HepG2 (cell line): ENCODE measurements around the gene NT5DC4. TPM values are rescaled to one million over a fixed set of nuclear protein-coding genes. Genes with fewer than 3 reads are reported as not detected.
A peak's percentile ranks its signal among the peaks of the same experiment; 100 is the strongest.

ENCODE experiments used
- ARNT2 ChIP-seq: sonication (generic); formaldehyde crosslinking; IDR thresholded peaks from 2 replicates; pipeline ENCODE4 v1.8.0; 2022; ENCODE audit warnings: mild to moderate bottlenecking, low read depth, missing genetic modification reagents, moderate library complexity
- ASH2L ChIP-seq: fragments of 300-600, 200-600 bp; sonication (generic); IDR thresholded peaks from 2 replicates; pipeline ENCODE4 v1.7.0; 2017; ENCODE audit warnings: low read depth, mild to moderate bottlenecking, moderate library complexity, mixed read lengths, low read length; ENCODE audit not compliant: insufficient read length
- FOXA3 ChIP-seq: IDR thresholded peaks from 2 replicates; pipeline ENCODE4 v1.6.1; 2016; ENCODE audit warnings: missing genetic modification reagents, missing compliant biosample characterization
- FOXP1 ChIP-seq, 2 experiments: fragments of 450-650 bp in 1 of 2; IDR thresholded peaks; 2 replicates each; pipeline ENCODE4 v1.6.1; 2017 to 2018; ENCODE audit warnings: antibody characterized with exemption in 1 of 2
- GABPB1 ChIP-seq: IDR thresholded peaks from 2 replicates; pipeline ENCODE4 v1.6.1; 2016; ENCODE audit warnings: mild to moderate bottlenecking, missing genetic modification reagents, moderate library complexity, missing compliant biosample characterization
- GATAD1 ChIP-seq: IDR thresholded peaks from 2 replicates; pipeline ENCODE4 v1.6.1; 2016; ENCODE audit warnings: missing genetic modification reagents, missing compliant biosample characterization
- MEIS2 ChIP-seq: sonication (generic); formaldehyde crosslinking; IDR thresholded peaks from 2 replicates; pipeline ENCODE4 v1.9.0; 2021; ENCODE audit warnings: mild to moderate bottlenecking, missing genetic modification reagents
- NCOA1 ChIP-seq: sonication (generic); formaldehyde crosslinking; IDR thresholded peaks from 2 replicates; pipeline ENCODE4 v1.9.0; 2021; ENCODE audit warnings: missing genetic modification reagents
- REPIN1 ChIP-seq: sonication (generic); formaldehyde crosslinking; IDR thresholded peaks from 2 replicates; pipeline ENCODE4 v1.8.0; 2022; ENCODE audit warnings: missing genetic modification reagents, low read depth, mild to moderate bottlenecking, borderline replicate concordance
- STAT5B ChIP-seq: sonication (generic); formaldehyde crosslinking; IDR thresholded peaks from 2 replicates; pipeline ENCODE4 v1.4.0; 2020; ENCODE audit warnings: missing genetic modification reagents
- ZKSCAN1 ChIP-seq: fragments of 150-350 bp; IDR thresholded peaks from 2 replicates; pipeline ENCODE4 v1.6.1; 2014; ENCODE audit warnings: low read length
- ZNF12 ChIP-seq: sonication (generic); formaldehyde crosslinking; IDR thresholded peaks from 2 replicates; pipeline ENCODE4 v1.5.0; 2020; ENCODE audit warnings: missing genetic modification reagents
- ZNF253 ChIP-seq: sonication (generic); formaldehyde crosslinking; IDR thresholded peaks from 2 replicates; pipeline ENCODE4 v1.8.0; 2022; ENCODE audit warnings: mild to moderate bottlenecking, missing genetic modification reagents, borderline replicate concordance
- ZNF263 ChIP-seq: sonication (generic); formaldehyde crosslinking; IDR thresholded peaks from 2 replicates; pipeline ENCODE4 v1.4.0; 2020; ENCODE audit warnings: missing genetic modification reagents
- ZNF282 ChIP-seq: fragments of 450-650 bp; IDR thresholded peaks from 2 replicates; pipeline ENCODE4 v1.6.1; 2018; ENCODE audit not compliant: partially characterized antibody
- ZNF337 ChIP-seq: sonication (generic); formaldehyde crosslinking; IDR thresholded peaks from 2 replicates; pipeline ENCODE4 v1.5.1; 2020; ENCODE audit warnings: missing genetic modification reagents, low read depth, mild to moderate bottlenecking, borderline replicate concordance
- ZNF34 ChIP-seq: sonication (generic); formaldehyde crosslinking; IDR thresholded peaks from 2 replicates; pipeline ENCODE4 v1.4.0; 2020; ENCODE audit warnings: mild to moderate bottlenecking, missing genetic modification reagents, borderline replicate concordance
- ZNF839 ChIP-seq: sonication (generic); formaldehyde crosslinking; IDR thresholded peaks from 2 replicates; pipeline ENCODE4 v1.4.0; 2020; ENCODE audit warnings: missing genetic modification reagents, mild to moderate bottlenecking, borderline replicate concordance
- polyA plus RNA-seq, 8 experiments: library from polyadenylated mRNA; depleted of rRNA in 3 of 8; stranded (reverse) in 7 of 8; unstranded in 1 of 8; fragments of >200 nt; fragmentation: Illumina TruSeq in 4 of 8; extraction: Trizol in 4 of 8; gene quantifications; 2 replicates each; pipeline versions ENCODE4 v1.2.1 to v1.2.3, GENCODE V29; 2011 to 2016; ENCODE audit warnings: low read depth in 4 of 8, missing spikeins in 1 of 8, mixed read lengths in 1 of 8; ENCODE audit not compliant: insufficient read depth in 1 of 8
- total RNA-seq, 5 experiments: library from RNA; depleted of rRNA; stranded (reverse); fragments of >200 nt; fragmentation: Illumina TruSeq; extraction: Trizol; gene quantifications; 2 replicates each; pipeline ENCODE4 v1.2.3, GENCODE V29; 2016; ENCODE audit warnings: low read depth in 1 of 5
- TF ChIP-seq, protein P1 (sequence below): fragments of 450-650 bp; IDR thresholded peaks from 2 replicates; pipeline ENCODE4 v1.6.1; 2017; ENCODE audit warnings: mild to moderate bottlenecking
- TF ChIP-seq, protein P2 (sequence below): sonication (generic); formaldehyde crosslinking; IDR thresholded peaks from 2 replicates; pipeline ENCODE4 v1.4.0; 2020; ENCODE audit warnings: missing genetic modification reagents
- TF ChIP-seq, protein P3 (sequence below): sonication (generic); formaldehyde crosslinking; IDR thresholded peaks from 2 replicates; pipeline ENCODE4 v1.9.0; 2021; ENCODE audit warnings: missing genetic modification reagents, borderline replicate concordance
- TF ChIP-seq, protein P4 (sequence below): sonication (generic); formaldehyde crosslinking; conservative IDR thresholded peaks from 2 replicates; pipeline ENCODE4 v1.4.0; 2020; ENCODE audit warnings: missing genetic modification reagents

The NT5DC4 gene
- total and polyA plus RNA-seq, 2 of the 13 experiments (the other 11 are each of a cell fraction or from before 2014, with no cell fraction given): 0.04 to 4.2 TPM

DNA sequence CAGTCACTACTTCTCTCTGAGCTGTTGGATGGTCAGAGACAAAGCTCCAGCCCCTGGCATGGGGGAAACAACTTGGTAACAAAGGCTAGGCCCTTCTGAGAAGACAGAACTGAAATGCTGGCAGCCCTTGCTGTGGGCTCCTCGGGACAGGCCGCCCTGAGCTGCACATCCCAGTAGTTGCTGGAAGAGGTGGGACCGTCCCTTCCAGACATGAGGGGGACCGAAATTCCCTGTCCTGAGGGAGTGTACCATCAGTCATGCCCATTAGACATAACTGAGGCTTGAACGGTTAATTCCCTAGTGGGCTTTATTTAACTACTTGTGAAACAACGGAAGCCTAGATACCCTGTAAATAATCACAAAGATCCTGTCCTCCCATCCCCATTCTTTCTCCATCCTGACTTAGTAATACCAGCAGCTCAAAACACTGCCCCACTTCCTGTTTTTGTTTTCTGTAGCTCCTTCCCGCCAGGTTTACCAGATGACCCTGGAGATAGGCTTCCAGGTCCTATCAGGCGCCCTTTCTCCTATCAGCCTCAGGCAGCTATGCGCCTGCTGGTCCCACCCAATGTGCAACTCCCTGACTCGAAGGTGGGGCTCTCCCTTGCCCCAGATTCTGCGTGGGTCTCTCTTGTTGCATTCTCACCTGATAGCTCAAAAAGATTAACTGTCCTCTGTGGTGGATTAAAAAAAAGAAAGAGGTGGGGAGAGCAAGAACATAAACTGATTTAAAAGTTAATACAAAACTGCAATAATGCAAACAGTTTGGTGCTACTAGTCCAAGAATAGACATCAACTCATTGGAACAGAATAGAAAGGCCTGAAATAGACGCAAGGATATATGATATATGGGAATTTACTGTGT lies 37.0 kb upstream of the NT5DC4 start (continued):
- TF ChIP-seq, protein P1, sequence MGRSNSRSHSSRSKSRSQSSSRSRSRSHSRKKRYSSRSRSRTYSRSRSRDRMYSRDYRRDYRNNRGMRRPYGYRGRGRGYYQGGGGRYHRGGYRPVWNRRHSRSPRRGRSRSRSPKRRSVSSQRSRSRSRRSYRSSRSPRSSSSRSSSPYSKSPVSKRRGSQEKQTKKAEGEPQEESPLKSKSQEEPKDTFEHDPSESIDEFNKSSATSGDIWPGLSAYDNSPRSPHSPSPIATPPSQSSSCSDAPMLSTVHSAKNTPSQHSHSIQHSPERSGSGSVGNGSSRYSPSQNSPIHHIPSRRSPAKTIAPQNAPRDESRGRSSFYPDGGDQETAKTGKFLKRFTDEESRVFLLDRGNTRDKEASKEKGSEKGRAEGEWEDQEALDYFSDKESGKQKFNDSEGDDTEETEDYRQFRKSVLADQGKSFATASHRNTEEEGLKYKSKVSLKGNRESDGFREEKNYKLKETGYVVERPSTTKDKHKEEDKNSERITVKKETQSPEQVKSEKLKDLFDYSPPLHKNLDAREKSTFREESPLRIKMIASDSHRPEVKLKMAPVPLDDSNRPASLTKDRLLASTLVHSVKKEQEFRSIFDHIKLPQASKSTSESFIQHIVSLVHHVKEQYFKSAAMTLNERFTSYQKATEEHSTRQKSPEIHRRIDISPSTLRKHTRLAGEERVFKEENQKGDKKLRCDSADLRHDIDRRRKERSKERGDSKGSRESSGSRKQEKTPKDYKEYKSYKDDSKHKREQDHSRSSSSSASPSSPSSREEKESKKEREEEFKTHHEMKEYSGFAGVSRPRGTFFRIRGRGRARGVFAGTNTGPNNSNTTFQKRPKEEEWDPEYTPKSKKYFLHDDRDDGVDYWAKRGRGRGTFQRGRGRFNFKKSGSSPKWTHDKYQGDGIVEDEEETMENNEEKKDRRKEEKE: no peak
- no peak for TF ChIP-seq FOXA3 (CRISPR knock-in tag)
- no peak for TF ChIP-seq ZNF263 (CRISPR knock-in tag)
- TF ChIP-seq GATAD1: no peak
- no peak for TF ChIP-seq STAT5B (CRISPR knock-in tag)
- TF ChIP-seq REPIN1 (CRISPR knock-in tag): no peak
- TF ChIP-seq ARNT2 (CRISPR knock-in tag): no peak
- peak; percentile 35; the same call in 1 of the 2 replicates for TF ChIP-seq GABPB1 (CRISPR knock-in tag)
- TF ChIP-seq NCOA1 (CRISPR knock-in tag): no peak
- TF ChIP-seq ZNF253 (CRISPR knock-in tag): no peak
- TF ChIP-seq ZNF282: no peak
- TF ChIP-seq FOXP1 (IDR thresholded peaks at IDR 0.05): no peak
- TF ChIP-seq FOXP1 (CRISPR knock-in tag; IDR thresholded peaks at IDR 0.05): peak; percentile 91
- TF ChIP-seq ZNF337: no peak
- no peak for TF ChIP-seq ZKSCAN1
- no peak for TF ChIP-seq ZNF839 (CRISPR knock-in tag)
- TF ChIP-seq, protein P2, sequence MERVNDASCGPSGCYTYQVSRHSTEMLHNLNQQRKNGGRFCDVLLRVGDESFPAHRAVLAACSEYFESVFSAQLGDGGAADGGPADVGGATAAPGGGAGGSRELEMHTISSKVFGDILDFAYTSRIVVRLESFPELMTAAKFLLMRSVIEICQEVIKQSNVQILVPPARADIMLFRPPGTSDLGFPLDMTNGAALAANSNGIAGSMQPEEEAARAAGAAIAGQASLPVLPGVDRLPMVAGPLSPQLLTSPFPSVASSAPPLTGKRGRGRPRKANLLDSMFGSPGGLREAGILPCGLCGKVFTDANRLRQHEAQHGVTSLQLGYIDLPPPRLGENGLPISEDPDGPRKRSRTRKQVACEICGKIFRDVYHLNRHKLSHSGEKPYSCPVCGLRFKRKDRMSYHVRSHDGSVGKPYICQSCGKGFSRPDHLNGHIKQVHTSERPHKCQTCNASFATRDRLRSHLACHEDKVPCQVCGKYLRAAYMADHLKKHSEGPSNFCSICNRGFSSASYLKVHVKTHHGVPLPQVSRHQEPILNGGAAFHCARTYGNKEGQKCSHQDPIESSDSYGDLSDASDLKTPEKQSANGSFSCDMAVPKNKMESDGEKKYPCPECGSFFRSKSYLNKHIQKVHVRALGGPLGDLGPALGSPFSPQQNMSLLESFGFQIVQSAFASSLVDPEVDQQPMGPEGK (CRISPR knock-in tag): no peak
- TF ChIP-seq ASH2L: no peak
- TF ChIP-seq, protein P3, sequence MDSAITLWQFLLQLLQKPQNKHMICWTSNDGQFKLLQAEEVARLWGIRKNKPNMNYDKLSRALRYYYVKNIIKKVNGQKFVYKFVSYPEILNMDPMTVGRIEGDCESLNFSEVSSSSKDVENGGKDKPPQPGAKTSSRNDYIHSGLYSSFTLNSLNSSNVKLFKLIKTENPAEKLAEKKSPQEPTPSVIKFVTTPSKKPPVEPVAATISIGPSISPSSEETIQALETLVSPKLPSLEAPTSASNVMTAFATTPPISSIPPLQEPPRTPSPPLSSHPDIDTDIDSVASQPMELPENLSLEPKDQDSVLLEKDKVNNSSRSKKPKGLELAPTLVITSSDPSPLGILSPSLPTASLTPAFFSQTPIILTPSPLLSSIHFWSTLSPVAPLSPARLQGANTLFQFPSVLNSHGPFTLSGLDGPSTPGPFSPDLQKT (CRISPR knock-in tag): no peak
- no peak for TF ChIP-seq MEIS2 (CRISPR knock-in tag)
- TF ChIP-seq, protein P4, sequence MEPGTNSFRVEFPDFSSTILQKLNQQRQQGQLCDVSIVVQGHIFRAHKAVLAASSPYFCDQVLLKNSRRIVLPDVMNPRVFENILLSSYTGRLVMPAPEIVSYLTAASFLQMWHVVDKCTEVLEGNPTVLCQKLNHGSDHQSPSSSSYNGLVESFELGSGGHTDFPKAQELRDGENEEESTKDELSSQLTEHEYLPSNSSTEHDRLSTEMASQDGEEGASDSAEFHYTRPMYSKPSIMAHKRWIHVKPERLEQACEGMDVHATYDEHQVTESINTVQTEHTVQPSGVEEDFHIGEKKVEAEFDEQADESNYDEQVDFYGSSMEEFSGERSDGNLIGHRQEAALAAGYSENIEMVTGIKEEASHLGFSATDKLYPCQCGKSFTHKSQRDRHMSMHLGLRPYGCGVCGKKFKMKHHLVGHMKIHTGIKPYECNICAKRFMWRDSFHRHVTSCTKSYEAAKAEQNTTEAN (CRISPR knock-in tag): no peak
- no peak for TF ChIP-seq ZNF12 (CRISPR knock-in tag)
- no peak for TF ChIP-seq ZNF34 (CRISPR knock-in tag)
